Activated CD8-positive, alpha-beta memory T cell treated with anti-CD3 and anti-CD28 coated beads for 36 hours (primary cell): ENCODE data around the gene PRRT1. TPM values are rescaled to one million over a fixed set of nuclear protein-coding genes. Genes with fewer than 3 reads are reported as not detected.

Source experiments
- total RNA-seq, 2 experiments: library from RNA; stranded (reverse); gene quantifications; one replicate each; pipeline ENCODE4 v1.2.3, GENCODE V29; 2021

The PRRT1 gene
- total RNA-seq, 2 experiments from 2014 or later = 0.61 TPM

Other genes starting within 250 kb of the PRRT1 start
- 1 to 10 TPM; 3.3 to 3.6 TPM for gene ZBTB12, start 249.9 kb downstream of the PRRT1 start, total RNA-seq
- under 1 TPM; 0.59 to 0.82 TPM for gene C2, start 224.2 kb downstream of the PRRT1 start, total RNA-seq
- not detected for gene CFB, start 205.8 kb downstream of the PRRT1 start, total RNA-seq
- 10 to 100 TPM; 80.0 to 85.7 TPM for gene NELFE, start 193.0 kb downstream of the PRRT1 start, total RNA-seq
- gene SKIC2, start 192.8 kb downstream of the PRRT1 start, total RNA-seq = 100 to 1,000 TPM; 106 to 109 TPM
- 10 to 100 TPM; 11.8 to 13.7 TPM for gene DXO, start 179.8 kb downstream of the PRRT1 start, total RNA-seq
- 1 to 10 TPM; 3.0 to 3.7 TPM for gene C4A, start 169.9 kb downstream of the PRRT1 start, total RNA-seq
- 1 to 10 TPM; 2.5 to 3.6 TPM for gene C4B, start 137.1 kb downstream of the PRRT1 start, total RNA-seq
- under 1 TPM; 0.23 to 0.44 TPM for gene CYP21A2, start 113.5 kb downstream of the PRRT1 start, total RNA-seq
- 1 to 10 TPM; 1.1 to 1.3 TPM for gene TNXB, start 42.6 kb downstream of the PRRT1 start, total RNA-seq
- 10 to 100 TPM; 60.6 to 61.8 TPM for gene ATF6B, start 23.7 kb downstream of the PRRT1 start, total RNA-seq
- 1 to 10 TPM; 6.7 to 7.1 TPM for gene FKBPL, start 21.7 kb downstream of the PRRT1 start, total RNA-seq
- 10 to 100 TPM; 25.2 to 26.2 TPM for gene PPT2, start 2.2 kb upstream of the PRRT1 start, total RNA-seq
- 10 to 100 TPM; 11.9 to 12.3 TPM for gene EGFL8, start 12.7 kb upstream of the PRRT1 start, total RNA-seq
- gene AGPAT1, start 24.1 kb upstream of the PRRT1 start, total RNA-seq = 10 to 100 TPM; 41.0 to 43.5 TPM
- 10 to 100 TPM; 58.4 to 58.9 TPM for gene RNF5, start 26.5 kb upstream of the PRRT1 start, total RNA-seq
- gene AGER, start 32.3 kb upstream of the PRRT1 start, total RNA-seq = 10 to 100 TPM; 10.5 to 15.2 TPM
- 10 to 100 TPM; 53.9 to 59.3 TPM for gene PBX2, start 38.3 kb upstream of the PRRT1 start, total RNA-seq
- gene GPSM3, start 40.7 kb upstream of the PRRT1 start, total RNA-seq = 10 to 100 TPM; 69.4 to 73.0 TPM
- 1 to 10 TPM; 1.4 to 1.5 TPM for gene NOTCH4, start 72.1 kb upstream of the PRRT1 start, total RNA-seq
- gene TSBP1, start 220.0 kb upstream of the PRRT1 start, total RNA-seq = not detected